Activated CD4-positive, alpha-beta T cell treated with anti-CD3 and anti-CD28 coated beads for 36 hours (primary cell): ENCODE results near the gene CYB5D1. TPM values are rescaled to one million over a fixed set of nuclear protein-coding genes. Genes with fewer than 3 reads are reported as not detected.
"Not testable (repeated sequence)": the region's sequence is repeated elsewhere in the genome, so short reads cannot be mapped to it uniquely, and the experiment has no call there.

Experiments used
- ATAC-seq: fragments of 200-7000 bp; cut with Tn5 transposase; one replicate; pipeline ENCODE4 v1.10.0; 2021; ENCODE audit warnings: mild to moderate bottlenecking, moderate library complexity
- CTCF ChIA-PET: fragments of 350-600 bp; sonication (Branson Sonifier 250); formaldehyde crosslinking; loops from one replicate; lab custom pipeline; 2021; ENCODE audit warnings: antibody characterized with exemption; lab: Charles Lee
- POLR2A ChIA-PET: fragments of 350-600 bp; sonication (Branson Sonifier 250); formaldehyde crosslinking; loops from one replicate; lab custom pipeline; 2021; ENCODE audit warnings: antibody characterized with exemption, inconsistent platforms; lab: Charles Lee
- DNase-seq: peaks from one replicate; pipeline ENCODE4 v3.0.0-alpha.2; 2020
- H3K27ac Mint-ChIP-seq: one replicate; pipeline ENCODE4 v1.8.0; 2021; ENCODE audit warnings: mixed read lengths
- H3K27me3 Mint-ChIP-seq: one replicate; pipeline ENCODE4 v1.8.0; 2021; ENCODE audit warnings: mixed read lengths
- H3K36me3 Mint-ChIP-seq: one replicate; pipeline ENCODE4 v1.8.0; 2021; ENCODE audit warnings: low read depth, mixed read lengths
- H3K4me1 Mint-ChIP-seq: one replicate; pipeline ENCODE4 v1.8.0; 2021; ENCODE audit warnings: mixed read lengths
- H3K4me3 Mint-ChIP-seq: one replicate; pipeline ENCODE4 v1.8.0; 2021; ENCODE audit warnings: mild to moderate bottlenecking, moderate library complexity, mixed read lengths
- H3K9me3 Mint-ChIP-seq: one replicate; pipeline ENCODE4 v1.8.0; 2021; ENCODE audit warnings: low read depth, mixed read lengths
- intact Hi-C, 2 experiments: fragments of 100-400 bp; cut with DNase I in 1 of 2; cut with micrococcal nuclease in 1 of 2; formaldehyde crosslinking; loops; one replicate each; pipeline versions ENCODE4 v1.14.2 to v1.15.1; 2022 to 2024; cut with DNase I, micrococcal nuclease
- total RNA-seq, 2 experiments: library from RNA; stranded (reverse); gene quantifications; one replicate each; pipeline ENCODE4 v1.2.3, GENCODE V29; 2021

CYB5D1 gene
- total RNA-seq, 2 experiments from 2014 or later, result 12.5 to 12.6 TPM

DNA sequence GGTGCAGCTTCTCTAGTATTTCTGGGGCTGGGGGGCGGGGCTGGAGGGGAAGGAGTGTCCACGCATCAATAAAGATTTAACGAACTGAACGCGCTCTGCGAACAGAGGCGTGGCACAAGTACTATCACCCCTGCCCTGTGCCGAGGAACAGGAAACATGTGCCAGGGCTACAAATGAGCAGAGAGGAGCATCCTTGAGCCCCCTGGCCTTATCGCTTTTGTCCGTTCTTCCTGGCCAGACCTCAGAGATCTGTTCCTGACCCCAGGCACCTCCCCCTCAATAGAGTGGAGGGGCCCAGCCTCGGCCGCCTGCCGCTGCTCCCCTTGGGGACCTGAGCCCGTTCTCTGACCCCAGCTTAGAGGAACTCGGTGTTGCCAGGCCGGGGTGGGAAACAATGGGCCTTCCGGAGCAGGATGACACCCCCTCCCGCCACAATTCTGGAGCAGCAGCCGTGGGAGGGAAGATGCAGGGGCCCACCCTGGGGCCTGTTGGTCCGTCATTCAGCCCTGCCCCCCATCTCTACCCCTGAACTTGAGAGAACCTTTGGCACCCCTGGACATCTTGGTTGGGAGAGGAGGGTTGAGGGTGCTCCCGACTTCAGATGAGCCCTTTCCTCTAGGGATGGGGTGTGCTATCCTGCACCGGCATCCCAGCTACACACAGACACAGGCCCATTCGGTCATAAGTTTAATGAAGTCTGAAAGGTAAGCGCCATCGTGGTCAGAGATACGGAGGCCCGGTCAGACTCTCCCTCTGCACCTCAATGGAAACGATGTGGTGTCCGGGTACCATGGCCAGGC is 1.6 kb upstream of the CYB5D1 start:
- ATAC-seq (no peak), DNase-seq (peak; percentile 71)
- POLR2A ChIA-PET, result interaction anchor here (0.6 to 1.5 kb wide), 5 partner anchors 21 to 325 kb away, joined by 3 to 8 read pairs (median 4); partner anchors contain the start of genes RNF227 and TP53
- Mint-ChIP-seq H3K27me3 (no peaks in the 10 kb centered on the region), H3K27ac (no peak overlapping the region), H3K9me3 (no peaks in the 10 kb centered on the region), H3K4me3 (no peak overlapping the region), H3K4me1 (peaks cover 25% of the 10 kb centered on the region), H3K36me3 (peaks cover 38% of the 10 kb centered on the region)
- intact Hi-C loops, result loop anchor here in 1 of 2 experiments (5.0 kb wide), 1 partner anchor 169 kb away; the partner anchor contains the start of genes TP53 and WRAP53
- CTCF ChIA-PET, result interaction anchor here (0.5 to 2.4 kb wide), 11 partner anchors 11 to 480 kb away, joined by 3 to 20 read pairs (median 5); partner anchors contain the start of genes KDM6B and TMEM256

DNA sequence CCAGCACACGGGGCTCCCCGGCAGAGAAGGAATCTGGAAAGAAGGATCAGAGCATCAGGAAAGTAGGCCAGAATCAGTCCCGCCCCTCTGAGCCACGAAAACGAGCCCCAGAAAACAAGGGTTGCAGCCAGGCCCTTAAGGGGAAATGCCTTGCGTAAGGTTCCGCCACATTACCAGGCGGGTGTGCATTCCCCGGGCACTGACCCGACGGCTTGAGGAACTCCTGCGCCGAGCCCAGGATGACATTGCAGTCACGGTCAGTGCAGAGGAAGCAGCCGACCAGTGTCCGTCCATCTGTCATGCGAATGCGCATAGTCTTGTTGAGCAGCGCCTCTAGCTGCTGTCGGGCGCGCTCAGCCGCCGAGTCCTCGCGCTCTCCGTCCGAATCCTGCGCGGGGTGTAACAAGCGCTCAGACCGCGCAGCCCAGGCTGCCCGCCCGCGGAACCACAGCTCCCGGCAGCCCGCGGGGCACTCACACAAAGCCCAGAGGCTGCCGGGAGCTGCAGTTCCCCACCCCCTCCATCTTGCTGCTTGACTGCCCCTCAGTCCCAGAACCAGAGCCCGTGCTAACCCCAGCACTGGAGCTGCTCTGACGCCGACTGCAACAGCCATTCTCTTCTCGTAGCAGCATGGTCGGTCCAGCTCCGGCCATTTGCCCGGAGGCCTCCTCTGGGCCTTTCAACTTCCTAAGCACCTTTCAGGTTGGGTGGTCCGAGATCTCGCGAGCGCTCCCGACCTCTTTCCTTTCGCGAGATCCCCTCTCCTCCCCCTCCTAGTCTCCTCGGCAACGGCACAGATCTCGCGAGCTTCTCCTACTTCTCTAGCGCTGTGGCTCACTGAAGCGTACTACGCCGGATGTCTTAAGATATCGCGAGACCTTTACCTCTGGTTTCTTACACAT is 741 bp upstream of the CYB5D1 start, which contains the start of gene NAA38:
Gene NAA38, minus strand, starts transcription at position 749 of the 902 bp plus-strand sequence. Its CDS starts 96 bp downstream, at position 653.
- ATAC-seq, result peak; percentile 91
- ChIA-PET CTCF (interaction anchor here (0.7 to 2.4 kb wide), 19 partner anchors 12 to 453 kb away, joined by 3 to 20 read pairs (median 4); partner anchors contain the start of genes KDM6B, RNF227, TMEM256 and WRAP53), POLR2A (interaction anchor here (0.6 to 1.5 kb wide), 14 partner anchors 12 to 369 kb away, joined by 3 to 8 read pairs (median 3); partner anchors contain the start of genes CNTROB, KDM6B, TP53 and TRAPPC1)
- peaks cover 18% of the 10 kb centered on the region for H3K4me1 Mint-ChIP-seq
- no peak within 1 kb of the TSS for H3K27ac Mint-ChIP-seq
- no peak within 1 kb of the TSS for H3K4me3 Mint-ChIP-seq
- H3K36me3 Mint-ChIP-seq, result peaks cover 34% of the 10 kb centered on the region
- peak; percentile 97 for DNase-seq
- H3K27me3 Mint-ChIP-seq, result no peaks in the 10 kb centered on the region
- intact Hi-C loops, result loop anchor here (1.0 to 5.0 kb wide), 12 partner anchors 13 to 299 kb away; partner anchors contain the start of genes WRAP53 (in 2 of the 2), CNTROB (in 1 of the 2), MPDU1 (in 1 of the 2) and TP53 (in 1 of the 2)
- H3K9me3 Mint-ChIP-seq, result no peaks in the 10 kb centered on the region

DNA sequence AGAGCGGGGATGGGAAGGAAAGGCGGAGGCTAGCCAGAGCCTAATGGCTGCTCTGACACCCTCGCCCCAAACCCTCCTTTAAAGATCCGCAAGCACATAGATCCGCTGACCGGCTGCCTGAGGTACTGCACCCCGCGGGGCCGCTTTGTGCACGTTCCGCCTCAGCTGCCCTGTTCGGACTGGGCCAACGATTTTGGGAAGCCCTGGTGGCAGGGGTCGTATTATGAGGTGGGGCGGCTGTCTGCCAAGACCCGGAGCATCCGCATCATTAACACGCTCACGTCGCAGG is 663 bp downstream of the CYB5D1 start:
- Mint-ChIP-seq H3K27me3 (no peaks in the 10 kb centered on the region), H3K4me3 (no peak overlapping the region), H3K36me3 (peaks cover 29% of the 10 kb centered on the region), H3K9me3 (no peaks in the 10 kb centered on the region), H3K4me1 (peaks cover 16% of the 10 kb centered on the region), H3K27ac (no peak overlapping the region)
- intact Hi-C loops, result loop anchor here in 1 of 2 experiments (5.0 kb wide), 1 partner anchor 171 kb away; the partner anchor contains the start of genes TP53 and WRAP53
- ChIA-PET CTCF (interaction anchor here (0.8 to 6.7 kb wide), 4 partner anchors 12 to 183 kb away, joined by 4 to 53 read pairs (median 18); no protein-coding TSS in a partner anchor), POLR2A (no interaction called here)
- DNase-seq, result peak; percentile 56
- ATAC-seq, result no peak

DNA sequence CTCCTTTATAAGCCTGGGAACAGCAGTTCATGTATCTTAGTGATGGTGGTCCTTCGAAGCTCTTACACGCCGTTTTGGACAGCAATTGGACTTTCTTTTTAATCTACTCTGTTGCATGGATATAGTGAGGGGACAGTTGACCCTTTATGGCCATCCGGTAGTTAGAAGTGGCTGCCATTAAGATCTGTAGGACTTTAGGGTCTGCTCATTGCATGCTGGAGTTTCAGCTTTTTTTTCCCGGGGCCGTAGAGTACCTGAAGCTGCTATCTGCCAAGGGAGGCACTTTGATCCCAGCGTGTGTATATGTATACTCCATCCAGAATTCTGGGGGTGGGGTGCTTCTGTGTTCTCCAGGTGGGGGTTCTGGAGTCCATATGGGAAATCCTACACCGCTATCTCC is 1.2 kb downstream of the CYB5D1 start:
- DNase-seq (no peak), ATAC-seq (no peak)
- no peaks in the 10 kb centered on the region for H3K27me3 Mint-ChIP-seq
- ChIA-PET POLR2A (no interaction called here), CTCF (interaction anchor here (0.8 to 6.7 kb wide), 7 partner anchors 11 to 201 kb away, joined by 3 to 53 read pairs (median 5); no protein-coding TSS in a partner anchor)
- no peaks in the 10 kb centered on the region for H3K9me3 Mint-ChIP-seq
- H3K4me3 Mint-ChIP-seq, result no peak overlapping the region
- H3K27ac Mint-ChIP-seq, result peak overlapping the region; percentile 49
- H3K36me3 Mint-ChIP-seq, result peaks cover 24% of the 10 kb centered on the region
- H3K4me1 Mint-ChIP-seq, result peaks cover 12% of the 10 kb centered on the region
- intact Hi-C loops, result loop anchor here in 1 of 2 experiments (5.0 kb wide), 1 partner anchor 172 kb away; the partner anchor contains the start of genes TP53 and WRAP53

DNA sequence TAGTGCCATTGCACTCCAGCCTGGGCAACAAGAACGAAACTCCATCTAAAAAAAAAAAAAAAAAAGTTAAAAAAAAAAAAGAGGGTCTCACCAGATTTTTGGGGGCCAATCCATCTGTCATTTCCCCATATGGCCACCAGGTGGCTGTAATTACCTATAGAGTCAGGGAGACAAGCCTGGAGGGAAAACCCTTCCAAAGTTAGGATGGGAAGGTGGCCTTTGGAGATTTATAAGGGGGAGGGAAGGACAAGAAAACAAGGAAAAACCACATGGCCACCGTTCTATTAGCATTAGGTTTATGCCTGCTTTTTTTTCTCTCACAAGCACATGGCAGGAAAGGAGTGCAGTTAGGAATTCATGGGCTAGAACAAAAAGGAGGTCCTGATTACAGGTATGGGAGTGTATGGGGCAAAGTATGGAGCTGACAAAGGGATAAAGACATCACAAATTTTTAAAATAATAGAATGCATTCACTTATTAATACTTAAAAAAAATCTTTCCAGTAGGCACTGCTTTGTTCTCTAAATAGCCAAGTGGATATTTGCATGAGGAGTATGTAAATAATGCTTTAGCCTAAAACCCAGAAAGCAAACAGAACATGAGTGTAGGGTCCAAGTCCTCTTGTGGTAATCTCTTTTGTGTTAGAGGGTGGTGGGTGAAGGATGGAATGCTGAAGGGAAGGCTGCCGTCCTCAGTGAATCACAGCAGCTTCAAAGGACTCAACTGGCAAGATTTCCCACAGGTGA is 5.1 kb downstream of the CYB5D1 start:
- ATAC-seq (no peak), DNase-seq (peak; percentile 58)
- no peak overlapping the region for H3K4me3 Mint-ChIP-seq
- no peaks in the 10 kb centered on the region for H3K9me3 Mint-ChIP-seq
- ChIA-PET CTCF (interaction anchor here (0.6 to 6.7 kb wide), 18 partner anchors 8 to 198 kb away, joined by 3 to 53 read pairs (median 5); no protein-coding TSS in a partner anchor), POLR2A (no interaction called here)
- peaks cover 13% of the 10 kb centered on the region for H3K4me1 Mint-ChIP-seq
- intact Hi-C loops, result loop anchor here (1.0 to 5.0 kb wide), 5 partner anchors 24 to 194 kb away; no protein-coding TSS in a partner anchor
- no peak overlapping the region for H3K27ac Mint-ChIP-seq
- H3K27me3 Mint-ChIP-seq, result no peaks in the 10 kb centered on the region
- H3K36me3 Mint-ChIP-seq, result peaks cover 36% of the 10 kb centered on the region

DNA sequence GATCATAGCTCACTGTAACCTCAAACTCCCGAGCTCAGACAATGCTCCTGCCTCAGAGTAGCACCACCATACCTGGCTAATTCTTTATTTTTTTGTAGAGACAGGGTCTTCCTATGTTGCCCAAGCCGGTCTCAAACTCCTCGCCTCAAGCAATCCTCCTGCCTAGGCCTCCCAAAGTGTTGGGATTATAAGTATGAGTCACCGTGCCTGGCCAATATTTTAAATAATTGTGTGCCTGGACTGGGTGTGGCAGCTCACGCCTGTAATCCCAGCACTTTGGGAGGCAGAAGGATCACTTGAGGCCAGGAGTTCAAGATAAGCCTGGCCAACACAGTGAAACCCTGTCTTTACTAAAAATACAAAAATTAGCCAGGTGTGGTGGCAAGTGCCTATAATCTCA is 6.6 kb downstream of the CYB5D1 start:
- intact Hi-C loops, result loop anchor here in 1 of 2 experiments (5.0 kb wide), 1 partner anchor 178 kb away; no protein-coding TSS in a partner anchor
- CTCF ChIA-PET, result interaction anchor here (0.6 to 6.7 kb wide), 13 partner anchors 10 to 196 kb away, joined by 3 to 53 read pairs (median 4); partner anchors contain the start of gene CHD3
- POLR2A ChIA-PET, result interaction anchor here (0.5 to 0.6 kb wide), 2 partner anchors 10 to 184 kb away, joined by 3 to 6 read pairs; no protein-coding TSS in a partner anchor
- not testable (repeated sequence) for H3K4me3 Mint-ChIP-seq, ATAC-seq, H3K9me3 Mint-ChIP-seq, H3K27me3 Mint-ChIP-seq, H3K27ac Mint-ChIP-seq, DNase-seq
- H3K4me1 Mint-ChIP-seq, result peaks cover 25% of the 10 kb centered on the region
- peaks cover 30% of the 10 kb centered on the region for H3K36me3 Mint-ChIP-seq

DNA sequence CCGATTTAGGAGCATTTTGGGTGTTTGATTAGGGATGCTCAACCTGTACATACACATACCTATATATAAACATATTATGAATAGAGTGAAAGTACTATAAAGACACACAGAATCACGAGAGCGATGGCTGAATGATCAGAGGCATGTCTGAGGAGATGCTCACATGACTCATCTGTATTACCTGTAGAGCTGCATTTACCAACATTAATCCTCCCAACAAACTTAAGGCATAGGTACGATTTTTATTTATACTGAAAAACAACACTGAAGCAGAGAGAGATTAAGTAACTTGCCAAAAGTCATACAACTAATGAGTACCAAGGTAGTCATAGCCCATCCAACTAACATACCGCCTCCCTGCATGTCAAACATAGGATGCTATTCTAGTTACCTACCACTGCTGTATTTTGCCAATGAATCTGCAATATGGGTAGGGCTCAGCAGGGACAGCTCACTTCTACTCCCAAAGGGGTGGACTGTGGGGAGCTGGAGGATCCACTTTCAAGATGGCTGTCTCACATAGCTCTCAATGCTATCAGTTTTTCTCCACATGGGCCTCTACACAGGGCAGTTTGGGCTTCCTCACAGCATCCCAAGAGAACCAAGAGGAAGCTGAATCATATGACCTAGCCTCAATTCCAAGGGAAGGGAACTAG is 7.3 kb downstream of the CYB5D1 start:
- H3K4me3 Mint-ChIP-seq, result no peak overlapping the region
- ATAC-seq (peak; percentile 42), DNase-seq (no peak)
- ChIA-PET POLR2A (interaction anchor here (0.5 to 0.6 kb wide), 2 partner anchors 10 to 183 kb away, joined by 3 to 6 read pairs; no protein-coding TSS in a partner anchor), CTCF (interaction anchor here (0.6 to 6.7 kb wide), 13 partner anchors 10 to 209 kb away, joined by 3 to 53 read pairs (median 4); partner anchors contain the start of genes CNTROB and TRAPPC1)
- H3K36me3 Mint-ChIP-seq, result peaks cover 32% of the 10 kb centered on the region
- H3K27ac Mint-ChIP-seq, result no peak overlapping the region
- H3K4me1 Mint-ChIP-seq, result peaks cover 25% of the 10 kb centered on the region
- no peaks in the 10 kb centered on the region for H3K9me3 Mint-ChIP-seq
- H3K27me3 Mint-ChIP-seq, result no peaks in the 10 kb centered on the region
- intact Hi-C loops, result loop anchor here in 1 of 2 experiments (5.0 kb wide), 1 partner anchor 177 kb away; no protein-coding TSS in a partner anchor

DNA sequence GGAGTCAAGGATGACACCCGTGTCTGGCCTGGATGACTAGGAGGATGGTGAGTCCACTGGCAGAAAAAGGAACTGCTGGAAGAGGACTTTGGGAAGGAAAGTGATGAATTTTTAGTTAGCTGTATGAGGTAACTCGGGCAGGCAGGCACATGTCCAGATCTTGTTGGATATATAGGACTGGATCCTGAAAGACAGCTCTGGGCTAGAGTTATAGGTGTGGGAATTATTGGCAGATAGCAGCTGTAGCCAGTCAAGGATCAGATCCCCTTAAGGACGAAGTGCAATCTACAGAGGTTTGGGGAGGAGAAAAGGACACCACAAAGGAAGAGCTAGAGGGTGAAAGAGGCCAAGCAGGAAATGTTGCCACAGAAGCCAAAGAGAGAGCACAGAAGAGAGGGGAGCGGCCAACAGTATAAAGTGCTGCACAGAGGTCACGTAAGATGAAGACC is 10.1 kb downstream of the CYB5D1 start:
- no peak overlapping the region for H3K4me3 Mint-ChIP-seq
- intact Hi-C loops, result no loop called here
- H3K27me3 Mint-ChIP-seq, result no peaks in the 10 kb centered on the region
- peak; percentile 53 for ATAC-seq
- CTCF ChIA-PET, result interaction anchor here (1.8 kb wide), 1 partner anchor 31 kb away, joined by 6 read pairs; no protein-coding TSS in a partner anchor
- H3K4me1 Mint-ChIP-seq, result peaks cover 23% of the 10 kb centered on the region
- peaks cover 30% of the 10 kb centered on the region for H3K36me3 Mint-ChIP-seq
- H3K9me3 Mint-ChIP-seq, result no peaks in the 10 kb centered on the region
- no peak for DNase-seq
- H3K27ac Mint-ChIP-seq, result peak overlapping the region; percentile 49
- POLR2A ChIA-PET, result no interaction called here

DNA sequence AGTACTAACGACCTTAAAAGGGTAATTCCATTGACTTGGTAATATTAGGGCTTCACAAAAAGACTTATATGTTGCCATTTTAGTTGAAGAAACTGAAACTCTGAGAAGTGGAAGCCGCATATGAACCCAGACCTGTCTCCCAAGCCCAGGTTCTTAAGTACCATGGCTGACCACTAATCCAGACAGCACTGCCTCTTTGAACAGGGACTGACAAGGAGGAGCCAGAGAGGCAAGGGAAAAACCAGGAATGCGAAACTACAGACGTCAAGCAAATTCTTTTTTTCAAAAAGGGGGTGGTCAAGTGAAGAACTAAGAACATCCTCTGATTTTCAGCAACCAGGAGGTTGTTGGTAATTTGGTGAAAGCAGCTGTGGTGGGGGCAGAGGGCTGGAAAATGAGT is 15.2 kb downstream of the CYB5D1 start:
- Mint-ChIP-seq H3K36me3 (peaks cover 18% of the 10 kb centered on the region), H3K4me3 (no peak overlapping the region), H3K9me3 (no peaks in the 10 kb centered on the region), H3K4me1 (peaks cover 10% of the 10 kb centered on the region), H3K27me3 (no peaks in the 10 kb centered on the region), H3K27ac (no peak overlapping the region)
- no peak for ATAC-seq
- ChIA-PET POLR2A (interaction anchor here (0.6 to 1.1 kb wide), 3 partner anchors 11 to 53 kb away, joined by 3 read pairs; no protein-coding TSS in a partner anchor), CTCF (interaction anchor here (0.6 to 1.5 kb wide), 2 partner anchors 201 to 232 kb away, joined by 3 read pairs; no protein-coding TSS in a partner anchor)
- no peak for DNase-seq
- intact Hi-C loops, result no loop called here
